ENCODE results near the gene IL12RB1.

- TF ChIP-seq CTCF (IDR thresholded peaks at IDR 0.05) (no peak), POLR2A (IDR thresholded peaks at IDR 0.05) (no peak)
Measured at GRCh38 chr19:18085702-18086457, 854 bp downstream of the IL12RB1 start.

All from thyroid gland (tissue), 4 donors.